Adrenal gland (tissue), 12 donors: ENCODE data around the gene CACNA1C. TPM values are rescaled to one million over a fixed set of nuclear protein-coding genes. Genes with fewer than 3 reads are reported as not detected.

Experiments
- DNase-seq, 7 donors: peaks; one replicate each; pipeline ENCODE4 v3.0.0-alpha.2; 2019 to 2020
- H3K27ac ChIP-seq, 5 donors: fragments of 200-600 bp; sonication (generic) in 4 of 5; 1 replicate in 3 of 5; 2 replicates in 2 of 5; pipeline versions ENCODE4 v1.5.1 to v1.8.0; 2016 to 2020; ENCODE audit warnings: mild to moderate bottlenecking in 1 of 5
- H3K27me3 ChIP-seq: fragments of 200-600 bp; 2 replicates; pipeline ENCODE4 v1.8.0; 2021
- H3K36me3 ChIP-seq, 2 donors: fragments of 200-600 bp; replicated peaks in 1 of 2; 1 replicate in 1 of 2; 2 replicates in 1 of 2; pipeline versions ENCODE4 v1.5.1 to v1.8.0; 2018 to 2022
- H3K4me1 ChIP-seq, 2 donors: fragments of 200-600 bp; replicated peaks in 1 of 2; 1 replicate in 1 of 2; 2 replicates in 1 of 2; pipeline versions ENCODE4 v1.5.1 to v1.8.0; 2018 to 2021
- H3K4me3 ChIP-seq, 4 donors: fragments of 200-600 bp; sonication (generic) in 3 of 4; one replicate each; pipeline ENCODE4 v1.5.1; 2016 to 2018
- H3K9me3 ChIP-seq, 3 donors: fragments of 200-600 bp; sonication (generic) in 1 of 3; replicated peaks in 1 of 3; 1 replicate in 2 of 3; 2 replicates in 1 of 3; pipeline versions ENCODE4 v1.5.1 to v1.8.0; 2016 to 2021
- CTCF ChIP-seq, 6 experiments: fragments of 450-650 bp in 4 of 6; fragments of 200-600 bp in 2 of 6; sonication (generic) in 1 of 6; IDR thresholded peaks; 1 replicate in 5 of 6; 2 replicates in 1 of 6; pipeline versions ENCODE4 v1.5.1 to v1.8.0; 2016 to 2021; ENCODE audit warnings: antibody characterized with exemption in 6 of 6, mild to moderate bottlenecking in 2 of 6, moderate library complexity in 1 of 6
- POLR2A ChIP-seq, 2 donors: fragments of 450-650 bp; IDR thresholded peaks; one replicate each; pipeline ENCODE4 v1.6.1; 2017; ENCODE audit warnings: antibody characterized with exemption in 2 of 2, mild to moderate bottlenecking in 2 of 2, moderate library complexity in 1 of 2
- WGBS, 4 donors: extraction: QIAGEN DNeasy Blood & Tissue Kit in 2 of 4; methylation state at CpG; one replicate each; pipeline versions ENCODE4 v1.1.5 to v1.1.7; 2013 to 2017; 5-methylcytosine and 5-hydroxymethylcytosine counted together
- intact Hi-C, 2 donors: fragments of 100-400 bp; cut with DNase I; formaldehyde crosslinking; loops; one replicate each; pipeline versions ENCODE4 v1.14.1 to v1.15.0; 2022 to 2023
- polyA plus RNA-seq, 3 donors: library from polyadenylated mRNA; stranded (reverse); fragments of 200-250 nt in 2 of 3; fragments of 350-450 nt in 1 of 3; fragmentation: Illumina TruSeq in 1 of 3; extraction: RNeasy Lipid Tissue Mini Kit (QIAGEN cat#74804) in 1 of 3; gene quantifications; one replicate each; pipeline ENCODE4 v1.2.3, GENCODE V29; 2013 to 2014
- total RNA-seq, 9 donors: library from RNA; depleted of rRNA in 4 of 9; stranded (reverse); fragments of >200 nt in 4 of 9; fragments of 120-200 nt in 1 of 9; fragmentation: NEBNext Ultra II Directional in 1 of 9; extraction: Animal tissue kit (Norgen Biotek cat#: 25700) in 1 of 9; gene quantifications; one replicate each; pipeline versions ENCODE4 v1.1.0 to v1.2.4, GENCODE V29; 2013 to 2023
- donor health status: healthy with polysubstance abuse.
- donor health status: Bipolar disorder and iron deficiency.
- donor health status: DM: yes; HTN: yes; CAD: no.
- donor health status: DM: no; HTN: no; CAD: no.
- donor health status: DM: no; HTN: no; CAD: no.
- donor health status: DM: yes; HTN: yes; CAD: no.

CACNA1C gene
- total and polyA plus RNA-seq, 12 donors = 1.4 to 5.8 (median 3.5) TPM

DNA sequence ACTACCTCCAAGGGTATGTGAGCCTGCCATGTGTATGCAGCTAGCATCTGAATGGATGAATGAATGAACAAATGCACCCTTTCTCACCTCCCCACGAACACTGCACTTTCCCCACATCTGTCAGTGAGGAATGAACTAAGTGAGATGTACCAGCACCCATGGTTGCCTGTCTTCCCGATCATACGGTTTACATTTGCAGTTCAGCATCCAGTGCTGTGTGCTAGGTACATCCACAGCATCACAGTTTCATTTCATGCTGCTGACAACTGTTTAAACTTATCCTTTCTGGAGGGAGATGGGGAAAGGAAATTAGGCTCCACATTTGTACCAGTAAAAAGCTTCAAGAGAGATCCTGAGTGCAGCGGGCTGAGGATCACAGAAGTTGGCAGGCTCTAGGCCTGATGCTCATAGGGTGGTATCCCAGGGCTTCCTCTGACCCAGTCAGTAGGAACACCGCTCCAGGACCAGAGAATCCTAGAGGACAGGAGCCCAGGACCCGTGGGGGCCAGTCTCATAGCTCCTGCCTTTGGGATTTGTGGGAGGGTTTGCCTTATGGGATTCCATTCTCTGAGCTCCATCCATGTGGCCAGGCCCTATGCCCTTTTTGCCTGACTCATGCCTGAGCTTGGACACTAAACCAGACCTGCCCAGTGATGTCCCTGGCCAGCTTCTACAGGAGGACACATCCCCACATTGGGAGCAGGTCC, 294.5 kb downstream of the CACNA1C start:
- Histone ChIP-seq H3K4me1 (peaks cover 0 to 8% of the 10 kb centered on the region in 2 donors), H3K27ac (no peak overlapping the region), H3K4me3 (no peak overlapping the region), H3K36me3 (no peaks in the 10 kb centered on the region), H3K9me3 (no peaks in the 10 kb centered on the region), H3K27me3 (no peaks in the 10 kb centered on the region)
- TF ChIP-seq CTCF (IDR thresholded peaks at IDR 0.05) (no peak), POLR2A (IDR thresholded peaks at IDR 0.05) (no peak)
- WGBS, 4 donors = 90 to 97% (median 91%) methylated on average over 5 to 6 of the region's 6 CpGs
- intact Hi-C loops = no loop called here
- DNase-seq = no peak

DNA sequence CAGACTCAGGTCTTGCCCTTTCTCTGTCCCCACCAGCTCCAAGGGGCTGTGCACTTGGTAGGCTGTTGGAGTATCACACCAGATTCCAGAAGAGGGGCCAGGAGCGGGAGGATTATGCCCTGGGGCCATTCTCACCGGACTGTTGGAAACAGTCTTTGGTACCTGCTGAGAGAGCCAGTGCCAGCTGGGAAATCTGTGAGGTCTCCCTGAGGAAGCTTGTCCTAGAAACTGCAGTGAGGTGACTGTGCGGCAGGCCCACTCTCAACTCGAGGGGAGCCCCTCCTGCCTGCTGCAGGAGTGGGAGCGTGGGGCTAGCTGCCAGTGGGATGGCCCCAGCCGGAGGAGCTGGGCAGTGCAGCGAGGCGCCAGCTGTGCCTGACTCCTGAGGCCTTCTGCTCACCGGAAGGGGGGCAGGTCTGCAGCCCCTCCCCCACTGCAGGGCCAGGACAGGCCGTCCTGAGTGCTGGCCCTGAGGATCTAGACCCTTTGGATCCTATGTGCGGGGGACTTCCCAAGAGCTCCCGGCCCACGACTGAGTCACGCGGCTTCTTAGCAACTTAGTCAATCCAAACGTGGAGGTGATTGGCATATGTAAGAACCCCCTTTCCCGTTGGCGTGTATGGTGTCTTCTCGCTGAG, 295.2 kb downstream of the CACNA1C start:
- Histone ChIP-seq H3K36me3 (no peaks in the 10 kb centered on the region), H3K4me3 (no peak overlapping the region), H3K27me3 (no peaks in the 10 kb centered on the region), H3K27ac (no peak overlapping the region), H3K4me1 (peaks cover 0 to 8% of the 10 kb centered on the region in 2 donors), H3K9me3 (no peaks in the 10 kb centered on the region)
- intact Hi-C loops = no loop called here
- WGBS, 4 donors = 88 to 92% (median 91%) methylated on average over 12 to 19 of the region's 19 CpGs
- DNase-seq = no peak
- TF ChIP-seq POLR2A (IDR thresholded peaks at IDR 0.05) (no peak), CTCF (IDR thresholded peaks at IDR 0.05) (no peak)

- intact Hi-C loops = no loop called here
- no peak for DNase-seq
- WGBS, 4 donors = 81 to 87% (median 82%) methylated on average over 11 of the region's 11 CpGs
- Histone ChIP-seq H3K4me1 (peaks cover 0 to 8% of the 10 kb centered on the region in 2 donors), H3K27me3 (no peaks in the 10 kb centered on the region), H3K27ac (no peak overlapping the region), H3K36me3 (no peaks in the 10 kb centered on the region), H3K4me3 (no peak overlapping the region), H3K9me3 (no peaks in the 10 kb centered on the region)
- TF ChIP-seq CTCF (IDR thresholded peaks at IDR 0.05) (no peak), POLR2A (IDR thresholded peaks at IDR 0.05) (no peak)
Observed at GRCh38 chr12:2348482-2348852, 295.7 kb downstream of the CACNA1C start.

GRCh38 chr12:2351161-2351560, 298.4 kb downstream of the CACNA1C start:
- Histone ChIP-seq H3K27me3 (no peaks in the 10 kb centered on the region), H3K4me3 (no peak overlapping the region), H3K27ac (no peak overlapping the region), H3K4me1 (no peaks in the 10 kb centered on the region), H3K9me3 (no peaks in the 10 kb centered on the region), H3K36me3 (no peaks in the 10 kb centered on the region)
- TF ChIP-seq CTCF (IDR thresholded peaks at IDR 0.05) (no peak), POLR2A (IDR thresholded peaks at IDR 0.05) (no peak)
- 87 to 100% (median 93%) methylated on average over 3 to 8 of the region's 8 CpGs for WGBS, 4 donors
- DNase-seq = no peak
- intact Hi-C loops = no loop called here
